Measurements from ENCODE around the gene USP11.

Gene USP11

GRCh38 chrX:47232803-47233332 lies at the start of gene USP11:
Gene USP11, plus strand, starts transcription at chrX:47233009. Its CDS starts 35 bp downstream, at chrX:47233044.
- DNase-seq, result peak in 1 of 2 donors; percentile 45

- DNase-seq, result no peak
Measured at GRCh38 chrX:47184486-47184885, 48.3 kb upstream of the USP11 start.

- DNase-seq, result no peak
Measured at GRCh38 chrX:47185241-47185640, 47.6 kb upstream of the USP11 start.

- no peak for DNase-seq
Measured at GRCh38 chrX:47186096-47186740, 46.6 kb upstream of the USP11 start.

GRCh38 chrX:47187106-47187677 lies 45.6 kb upstream of the USP11 start:
- no peak for DNase-seq

GRCh38 chrX:47189906-47190305 lies 42.9 kb upstream of the USP11 start:
- no peak for DNase-seq

- DNase-seq, result peak; percentile 11 to 83
Measured at GRCh38 chrX:47190445-47191269, 42.2 kb upstream of the USP11 start.

- no peak for DNase-seq
Measured at GRCh38 chrX:47191331-47191730, 41.5 kb upstream of the USP11 start.

GRCh38 chrX:47191806-47192401 lies 40.9 kb upstream of the USP11 start:
- DNase-seq, result no peak

GRCh38 chrX:47193475-47194193 lies 39.2 kb upstream of the USP11 start, which contains the start of gene UBA1:
Gene UBA1, plus strand, starts transcription at chrX:47193829. Its CDS starts 4,974 bp downstream, at chrX:47198803.
- DNase-seq, result peak; percentile 45 to 88

GRCh38 chrX:47194194-47194787 lies 38.5 kb upstream of the USP11 start:
- DNase-seq, result no peak

GRCh38 chrX:47196098-47196497 lies 36.7 kb upstream of the USP11 start:
- no peak for DNase-seq

GRCh38 chrX:47197526-47197925 lies 35.3 kb upstream of the USP11 start:
- no peak for DNase-seq

- DNase-seq, result no peak
Measured at GRCh38 chrX:47198026-47198686, 34.7 kb upstream of the USP11 start.

- no peak for DNase-seq
Measured at GRCh38 chrX:47198687-47199080, 34.1 kb upstream of the USP11 start.

GRCh38 chrX:47199286-47199685 lies 33.5 kb upstream of the USP11 start:
- no peak for DNase-seq

- no peak for DNase-seq
Measured at GRCh38 chrX:47200385-47201150, 32.2 kb upstream of the USP11 start.

GRCh38 chrX:47201345-47201944 lies 31.4 kb upstream of the USP11 start:
- DNase-seq, result no peak

- DNase-seq, result no peak
Measured at GRCh38 chrX:47202316-47202715, 30.5 kb upstream of the USP11 start.

- no peak for DNase-seq
Measured at GRCh38 chrX:47202877-47203276, 29.9 kb upstream of the USP11 start.

Data from bone marrow (tissue), 2 donors.